LNCaP clone FGC (cell line): ENCODE results near the gene FERD3L.

Experiments used
- DNase-seq: peaks from one replicate; pipeline ENCODE4 v3.0.0-alpha.2; 2011; ENCODE audit warnings: low read depth
- H3K4me3 ChIP-seq: 2 replicates; pipeline ENCODE4 v1.5.1; 2011; ENCODE audit warnings: mild to moderate bottlenecking, low read depth, low read length, control low read depth
- CTCF ChIP-seq: IDR thresholded peaks from 2 replicates; pipeline ENCODE4 v1.5.1; 2012; ENCODE audit warnings: mild to moderate bottlenecking; ENCODE audit not compliant: control insufficient read depth, insufficient read depth; ENCODE audit errors: extremely low read depth

Gene FERD3L

DNA sequence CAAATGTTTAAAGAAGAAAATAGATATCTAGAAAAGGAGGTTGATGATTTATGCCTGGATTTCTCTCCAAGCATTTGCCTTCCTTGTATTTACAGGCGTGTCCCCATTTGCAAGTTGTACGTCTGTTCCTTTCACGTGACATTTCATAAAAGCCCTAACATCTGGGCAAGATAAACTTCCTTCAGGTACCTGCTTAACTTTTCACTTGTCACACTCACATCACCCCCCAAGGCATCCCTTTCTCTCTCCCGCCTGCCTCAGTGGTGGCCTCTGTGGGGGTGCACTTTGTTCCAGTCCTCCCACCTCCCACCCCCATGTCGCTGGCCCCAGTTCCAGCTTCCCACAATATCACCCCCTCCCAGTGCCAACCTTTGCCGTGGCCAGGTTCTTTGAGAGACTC is 34.4 kb downstream of the FERD3L start:
- H3K4me3 ChIP-seq = no peak overlapping the region
- TF ChIP-seq CTCF = no peak
- no peak for DNase-seq

GRCh38 chr7:19110026-19110730 is 35.0 kb downstream of the FERD3L start:
- no peak for TF ChIP-seq CTCF
- DNase-seq = no peak
- H3K4me3 ChIP-seq = no peak overlapping the region

- no peak for DNase-seq
- TF ChIP-seq CTCF = no peak
- no peak overlapping the region for H3K4me3 ChIP-seq
These were observed 35.9 kb downstream of the FERD3L start for GRCh38 chr7:19109000-19109946.

GRCh38 chr7:19107356-19108146 is 37.7 kb downstream of the FERD3L start:
- DNase-seq = no peak
- no peak overlapping the region for H3K4me3 ChIP-seq
- TF ChIP-seq CTCF = no peak

GRCh38 chr7:19107081-19107355 is 38.2 kb downstream of the FERD3L start:
- no peak for DNase-seq
- TF ChIP-seq CTCF = no peak
- no peak overlapping the region for H3K4me3 ChIP-seq

GRCh38 chr7:19106241-19107080 is 38.8 kb downstream of the FERD3L start:
- no peak overlapping the region for H3K4me3 ChIP-seq
- no peak for TF ChIP-seq CTCF
- DNase-seq = no peak
